ENCODE data around the gene RBMS1.
A peak's percentile ranks its signal among the peaks of the same experiment; 100 is the strongest.

RBMS1 gene

DNA sequence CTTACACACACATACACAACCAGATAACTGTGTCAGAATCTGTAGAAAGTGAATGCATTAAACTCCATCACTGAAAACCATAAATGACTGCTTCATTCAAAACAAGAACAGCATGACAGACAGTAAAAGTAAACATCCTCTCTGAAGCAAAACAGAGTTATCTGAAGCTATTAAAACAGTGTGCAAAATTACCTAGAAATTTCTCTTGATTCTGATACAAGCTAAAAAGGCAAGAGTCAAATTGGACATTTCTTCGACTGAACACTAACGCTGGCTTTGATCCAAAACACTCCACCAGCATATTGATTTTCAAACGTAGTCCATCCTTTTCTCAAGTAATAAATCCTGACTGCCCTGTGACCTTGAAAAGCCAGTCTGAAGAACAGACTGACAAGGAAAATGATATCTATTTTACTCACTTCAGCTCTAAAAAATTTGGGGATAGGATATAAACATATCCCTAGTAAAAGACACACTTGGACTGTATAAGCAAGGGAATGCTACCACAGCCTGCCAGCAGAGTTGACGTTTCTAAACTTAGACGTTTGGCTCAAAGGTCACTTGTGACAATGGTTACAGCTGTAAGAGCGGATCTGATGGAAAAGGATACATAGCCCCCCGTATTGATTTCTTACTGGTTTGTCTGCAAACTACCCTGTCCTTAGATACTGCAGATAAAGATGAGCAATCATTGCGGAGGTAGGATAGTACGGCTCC lies 164.6 kb downstream of the RBMS1 start:
- no peak for DNase-seq

DNA sequence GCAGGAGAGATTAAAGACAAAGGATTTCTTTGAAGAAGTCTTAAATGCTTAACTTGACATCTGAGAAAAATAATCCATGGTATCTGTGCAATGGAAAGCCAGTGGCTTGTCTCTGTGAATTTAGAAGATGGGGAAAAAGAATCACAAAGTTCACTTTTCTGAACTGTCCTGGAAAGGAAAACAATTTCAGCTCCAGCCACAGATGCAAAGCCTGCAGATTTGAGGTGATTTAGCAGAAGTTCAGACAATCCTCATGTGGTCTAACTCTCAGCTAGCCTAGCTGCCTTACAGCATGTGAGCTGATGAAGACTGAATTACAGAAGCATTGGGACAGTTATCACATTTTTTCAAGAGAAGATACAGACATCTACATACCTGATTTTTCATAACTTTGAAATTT lies 166.8 kb downstream of the RBMS1 start:
- no peak for DNase-seq

- no peak for DNase-seq
Measured at GRCh38 chr2:160325418-160325817, 168.2 kb downstream of the RBMS1 start.

DNA sequence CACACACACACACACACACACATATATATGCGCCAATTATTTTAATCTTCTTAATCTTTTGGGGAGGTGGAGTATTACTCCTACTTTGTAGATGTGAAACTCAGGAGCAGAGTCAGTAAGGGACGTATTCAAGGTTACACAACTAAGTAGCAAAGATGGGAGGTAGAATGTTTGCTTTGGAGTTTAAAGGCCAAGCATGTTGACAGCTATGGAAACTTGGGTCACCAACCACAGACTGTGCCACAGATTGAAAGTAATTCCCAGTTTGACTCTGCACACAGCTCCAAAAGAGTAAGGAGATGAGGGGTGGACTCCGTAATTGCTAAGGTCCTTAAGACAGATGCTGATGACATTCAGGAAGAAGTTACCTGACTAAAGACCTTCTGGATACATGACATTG lies 168.7 kb downstream of the RBMS1 start:
- no peak for DNase-seq

GRCh38 chr2:160324161-160324800 lies 169.3 kb downstream of the RBMS1 start:
- DNase-seq: peak; percentile 59

DNA sequence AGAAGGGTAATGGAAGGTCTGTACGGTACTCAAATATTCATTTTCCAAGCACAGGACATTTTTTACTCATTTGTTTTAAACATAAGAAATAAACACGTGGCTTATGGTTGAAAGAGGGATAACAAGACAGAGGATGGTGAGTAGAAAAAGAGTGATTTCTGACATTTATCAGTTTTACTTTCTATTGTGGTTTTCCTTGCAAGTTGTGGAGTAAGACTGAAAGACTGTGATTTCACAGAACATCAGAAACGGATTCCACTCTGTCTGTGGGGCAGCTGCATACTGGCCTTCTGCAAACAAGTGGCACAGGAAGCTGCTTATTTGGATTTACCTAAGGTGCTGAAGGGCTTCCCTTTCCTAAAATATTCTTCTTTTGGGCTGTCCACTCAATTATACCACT lies 171.3 kb downstream of the RBMS1 start:
- no peak for DNase-seq

GRCh38 chr2:160321006-160321405 lies 172.6 kb downstream of the RBMS1 start:
- DNase-seq: no peak

DNA sequence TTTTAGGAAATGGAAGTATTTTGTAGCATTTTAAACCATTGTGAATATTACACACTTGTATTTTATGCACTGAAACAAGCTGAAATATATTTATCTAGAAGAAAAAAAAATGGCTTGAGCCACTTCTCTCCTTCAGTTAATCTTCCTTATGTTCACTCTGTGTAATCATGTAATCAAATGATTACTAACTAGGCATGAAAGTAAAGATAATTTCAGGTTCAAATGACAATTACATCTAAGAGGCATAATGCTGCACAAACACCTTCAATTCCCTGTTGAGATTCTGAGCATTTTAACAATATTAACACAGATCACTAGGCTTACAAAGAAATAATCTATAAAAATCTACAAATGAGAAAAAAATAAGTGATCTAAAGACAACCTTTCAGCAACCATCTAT lies 173.9 kb downstream of the RBMS1 start:
- DNase-seq: no peak

DNA sequence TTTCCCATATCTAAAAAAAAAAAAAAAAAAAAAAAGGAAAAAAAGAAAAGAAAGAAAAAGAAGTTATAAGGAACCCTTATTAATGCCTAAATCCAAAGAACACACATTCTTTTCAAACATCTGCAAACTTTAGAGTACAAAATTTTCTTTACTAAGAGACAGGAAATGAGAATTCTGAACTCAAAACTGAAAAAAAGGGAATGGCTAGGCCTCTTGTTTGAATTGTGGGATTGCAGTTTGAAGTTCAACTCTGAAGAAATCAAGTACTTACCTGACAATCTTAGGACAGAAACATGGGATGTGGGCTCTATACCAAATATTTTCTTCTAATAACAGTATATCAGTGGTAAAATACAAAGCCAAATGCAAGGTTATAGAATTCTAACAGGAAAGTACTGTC lies 175.4 kb downstream of the RBMS1 start:
- no peak for DNase-seq

GRCh38 chr2:160317181-160318099 lies 176.2 kb downstream of the RBMS1 start:
- DNase-seq: no peak

- no peak for DNase-seq
Measured at GRCh38 chr2:160315337-160315736, 178.3 kb downstream of the RBMS1 start.

GRCh38 chr2:160310118-160310828 lies 183.3 kb downstream of the RBMS1 start:
- DNase-seq: no peak

DNA sequence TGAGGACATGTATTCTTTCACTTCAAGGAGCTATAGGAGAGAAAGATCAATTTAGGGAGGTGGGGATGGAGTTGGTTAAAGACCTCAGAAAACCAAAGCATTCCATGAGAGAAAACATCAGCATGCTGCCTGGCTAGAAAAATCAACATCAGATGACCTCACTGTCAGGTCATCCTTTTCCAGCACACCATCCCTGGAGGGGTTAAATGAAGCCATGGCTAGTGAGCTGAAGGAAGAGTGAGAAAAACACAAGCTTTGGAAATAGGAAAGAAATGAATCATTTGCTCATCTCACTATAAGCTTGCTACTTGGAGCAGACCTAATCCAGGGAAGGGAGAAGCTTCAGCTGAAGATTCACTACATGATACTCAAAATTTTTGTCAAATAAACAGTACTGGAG lies 184.0 kb downstream of the RBMS1 start:
- no peak for DNase-seq

DNA sequence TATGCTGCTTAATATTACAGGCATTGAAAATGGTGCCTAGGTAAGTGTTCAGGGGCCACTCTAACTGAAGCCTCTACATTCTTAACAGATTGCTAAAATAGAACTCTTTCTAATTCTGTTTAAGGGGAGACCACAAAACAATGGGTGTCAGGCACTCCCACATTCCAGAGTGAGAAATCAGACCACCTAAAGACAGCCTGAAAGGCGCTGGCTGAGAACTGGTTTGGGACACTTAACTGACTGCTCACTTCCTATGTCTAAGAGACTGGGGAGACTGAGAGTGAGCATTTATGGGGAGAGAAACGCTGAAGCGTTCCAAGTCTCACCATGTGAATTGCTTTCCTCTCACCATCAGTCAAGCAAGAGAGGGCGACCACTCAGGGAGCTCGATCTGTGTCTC lies 184.7 kb downstream of the RBMS1 start:
- no peak for DNase-seq

DNA sequence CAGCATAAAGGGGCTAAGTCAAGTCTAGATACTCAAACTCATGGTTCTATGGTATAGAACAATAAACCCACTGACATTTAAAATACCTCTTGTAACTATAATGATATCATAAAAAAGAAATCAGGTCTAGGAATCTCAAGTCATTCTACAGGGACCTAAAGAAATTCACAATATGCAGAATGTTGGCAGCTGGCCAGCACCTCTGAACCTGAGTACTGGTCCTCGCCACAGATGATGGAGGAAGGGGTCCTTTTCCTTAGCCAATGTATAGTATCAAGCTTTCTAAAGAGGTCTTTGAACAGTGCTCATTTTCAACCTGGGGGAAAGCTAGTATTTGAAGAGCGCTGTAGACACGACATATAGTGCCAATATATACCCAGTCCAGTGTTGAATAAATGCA lies 185.1 kb downstream of the RBMS1 start:
- no peak for DNase-seq

GRCh38 chr2:160306985-160307384 lies 186.6 kb downstream of the RBMS1 start:
- DNase-seq: no peak

DNA sequence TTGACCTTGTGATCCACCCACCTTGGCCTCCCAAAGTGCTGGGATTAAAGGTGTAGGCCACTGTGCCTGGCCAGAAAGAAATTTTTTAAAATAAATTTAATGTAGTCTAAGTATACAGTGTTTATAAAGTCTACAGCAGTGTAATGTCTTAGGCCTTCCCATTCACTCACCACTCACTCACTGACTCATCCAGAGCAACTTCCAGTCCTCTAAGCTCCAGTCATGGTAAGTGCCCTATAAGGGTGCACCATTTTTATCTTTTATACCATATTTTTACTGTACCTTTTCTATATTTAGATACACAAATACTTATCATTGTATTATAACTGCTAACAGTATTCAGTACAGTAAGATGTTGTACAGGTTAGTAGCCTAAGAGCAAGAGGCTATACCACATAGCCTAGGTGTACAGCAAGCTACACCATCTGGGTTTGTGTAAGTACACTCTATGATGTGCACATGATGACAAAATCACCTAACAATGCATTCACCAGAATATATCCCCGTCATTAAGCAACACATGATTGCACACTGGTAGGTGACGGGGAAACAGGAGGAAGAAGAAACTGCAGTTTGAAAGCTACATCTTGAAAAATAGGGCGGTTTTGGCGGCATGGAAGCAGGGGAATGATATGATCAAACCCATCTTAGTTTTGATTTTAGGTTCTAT lies 188.4 kb downstream of the RBMS1 start:
- DNase-seq: no peak

GRCh38 chr2:160303527-160303926 lies 190.1 kb downstream of the RBMS1 start:
- DNase-seq: no peak

DNA sequence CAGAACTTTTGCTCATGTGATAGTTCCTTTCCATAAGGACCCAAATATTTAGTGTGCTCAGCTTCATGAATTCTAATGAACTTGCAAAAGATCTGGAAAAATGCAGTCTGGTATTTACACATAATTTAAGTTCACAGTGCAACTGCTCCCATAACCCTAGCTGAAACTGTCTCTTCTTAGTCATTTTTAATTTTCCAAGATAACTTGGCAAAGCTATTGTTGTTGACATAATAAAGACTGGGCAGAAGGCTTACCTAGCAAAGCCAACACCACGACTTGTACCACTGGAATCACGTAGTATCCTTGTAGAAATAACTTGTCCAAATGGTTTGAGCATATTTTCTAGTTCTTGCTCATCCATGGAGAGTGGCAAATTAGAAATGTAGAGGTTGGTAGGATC lies 190.5 kb downstream of the RBMS1 start:
- no peak for DNase-seq

GRCh38 chr2:160301420-160301819 lies 192.2 kb downstream of the RBMS1 start:
- DNase-seq: no peak

- DNase-seq: no peak
Measured at GRCh38 chr2:160300203-160300602, 193.4 kb downstream of the RBMS1 start.

- DNase-seq: no peak
Measured at GRCh38 chr2:160299540-160299939, 194.1 kb downstream of the RBMS1 start.

DNA sequence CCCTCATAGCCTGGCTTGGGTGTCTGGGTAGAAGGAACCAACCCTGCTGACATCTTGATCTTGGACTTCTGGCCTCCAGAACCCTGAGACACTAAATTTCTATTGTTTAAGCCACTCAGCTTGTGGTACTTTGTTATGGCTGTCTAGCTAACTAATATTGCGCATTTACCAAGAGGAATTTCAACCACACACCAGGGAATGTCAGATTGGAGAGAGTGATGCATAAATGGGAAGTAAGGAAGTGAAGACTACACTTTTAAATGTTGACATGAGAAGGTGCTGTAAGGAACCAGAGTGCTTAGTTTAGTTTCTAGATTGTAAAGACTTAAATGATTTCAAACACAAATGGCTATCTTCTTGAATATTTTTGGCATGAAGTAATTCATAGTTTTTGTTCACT lies 194.6 kb downstream of the RBMS1 start:
- DNase-seq: no peak

All from CD4-positive, alpha-beta T cell treated with Interleukin-6 for 4 hours (primary cell).